PC-3 (cell line): ENCODE data around the gene ANKS6. TPM values are rescaled to one million over a fixed set of nuclear protein-coding genes. Genes with fewer than 3 reads are reported as not detected.

Experiments
- ATAC-seq: fragments of 200-7000 bp; cut with Tn5 transposase; 2 replicates; pipeline ENCODE4 v1.9.1; 2020; ENCODE audit warnings: mild to moderate bottlenecking, moderate library complexity
- BruUV-seq: library from RNA; stranded (reverse); fragments of 400-500 nt; replicated peaks from 2 replicates; lab custom pipeline; 2021; lab: Mats Ljungman, UMichigan
- CTCF ChIA-PET: fragments of 300-600 bp; sonication (Branson Sonifier 250); formaldehyde crosslinking; loops from one replicate; lab custom pipeline; 2022; ENCODE audit warnings: antibody characterized with exemption; lab: Charles Lee
- POLR2A ChIA-PET: fragments of 300-600 bp; sonication (Branson Sonifier 250); formaldehyde crosslinking; loops from one replicate; lab custom pipeline; 2022; ENCODE audit warnings: antibody characterized with exemption; ENCODE audit not compliant: unreplicated experiment; lab: Charles Lee
- DNase-seq: peaks from one replicate; pipeline ENCODE4 v3.0.0-alpha.2; 2015
- H2AFZ ChIP-seq: fragments of 300-600 bp; sonication (generic); 2 replicates; pipeline ENCODE4 v1.6.0; 2016; ENCODE audit warnings: antibody characterized with exemption, low read length
- H3F3A ChIP-seq: fragments of 300-600 bp; sonication (generic); one replicate; pipeline ENCODE4 v1.6.0; 2017; ENCODE audit warnings: antibody characterized with exemption, low read length, control low read depth, mild to moderate bottlenecking; ENCODE audit not compliant: unreplicated experiment
- H3K27ac ChIP-seq: fragments of 300-600 bp; sonication (generic); 2 replicates; pipeline ENCODE4 v1.5.1; 2016; ENCODE audit warnings: mild to moderate bottlenecking, low read length
- H3K27me3 ChIP-seq: fragments of 300-600 bp; sonication (generic); 2 replicates; pipeline ENCODE4 v1.6.1; 2016; ENCODE audit warnings: low read length, mixed read lengths
- H3K36me3 ChIP-seq: fragments of 300-600 bp; sonication (generic); 2 replicates; pipeline ENCODE4 v1.6.1; 2016; ENCODE audit warnings: low read depth, mixed run types, low read length, mixed read lengths
- H3K4me1 ChIP-seq: fragments of 300-600 bp; sonication (generic); 2 replicates; pipeline ENCODE4 v1.5.1; 2016; ENCODE audit warnings: low read length; ENCODE audit not compliant: insufficient read depth
- H3K4me2 ChIP-seq: fragments of 300-600 bp; sonication (generic); 2 replicates; pipeline ENCODE4 v1.6.0; 2016; ENCODE audit warnings: low read length
- H3K4me3 ChIP-seq: fragments of 300-600 bp; sonication (generic); 2 replicates; pipeline ENCODE4 v1.5.1; 2016; ENCODE audit warnings: mild to moderate bottlenecking, low read length, mixed read lengths
- H3K79me2 ChIP-seq: fragments of 300-600 bp; sonication (generic); 2 replicates; pipeline ENCODE4 v1.6.1; 2017; ENCODE audit warnings: low read length, mixed read lengths
- H3K9ac ChIP-seq: fragments of 300-600 bp; sonication (generic); 2 replicates; pipeline ENCODE4 v1.6.0; 2016; ENCODE audit warnings: mild to moderate bottlenecking, low read length
- H3K9me2 ChIP-seq: fragments of 300-600 bp; sonication (generic); replicated peaks from 2 replicates; pipeline ENCODE4 v1.6.1; 2016; ENCODE audit warnings: mixed run types, low read length, mixed read lengths
- H3K9me3 ChIP-seq: fragments of 300-600 bp; sonication (generic); 2 replicates; pipeline ENCODE4 v1.6.1; 2016; ENCODE audit warnings: low read length, mixed read lengths
- H4K20me1 ChIP-seq: fragments of 300-600 bp; sonication (generic); 2 replicates; pipeline ENCODE4 v1.6.1; 2016; ENCODE audit warnings: low read length, mixed read lengths
- CTCF ChIP-seq: fragments of 300-600 bp; sonication (generic); conservative IDR thresholded peaks from 2 replicates; pipeline ENCODE4 v1.5.1; 2017; ENCODE audit warnings: antibody characterized with exemption, low read depth, mild to moderate bottlenecking, low read length
- EZH2 ChIP-seq: fragments of 300-600 bp; sonication (generic); IDR thresholded peaks from one replicate; pipeline ENCODE4 v1.6.1; 2017; ENCODE audit warnings: antibody characterized with exemption, mild to moderate bottlenecking, low read length; ENCODE audit not compliant: unreplicated experiment
- EZH2phosphoT487 ChIP-seq: fragments of 300-600 bp; sonication (generic); IDR thresholded peaks from 2 replicates; pipeline ENCODE4 v1.6.1; 2018; ENCODE audit warnings: mild to moderate bottlenecking, antibody characterized with exemption, low read length, borderline replicate concordance
- intact Hi-C: fragments of 100-400 bp; cut with micrococcal nuclease; formaldehyde crosslinking; loops from 2 replicates; pipeline ENCODE4 v1.9.0; 2023
- total RNA-seq: library from RNA; depleted of rRNA; stranded (reverse); fragments of >200 nt; gene quantifications from 2 replicates; pipeline ENCODE4 v1.2.3, GENCODE V29; 2014

ANKS6 gene
- total RNA-seq, 1 experiment from 2014 or later: 39.7 TPM

DNA sequence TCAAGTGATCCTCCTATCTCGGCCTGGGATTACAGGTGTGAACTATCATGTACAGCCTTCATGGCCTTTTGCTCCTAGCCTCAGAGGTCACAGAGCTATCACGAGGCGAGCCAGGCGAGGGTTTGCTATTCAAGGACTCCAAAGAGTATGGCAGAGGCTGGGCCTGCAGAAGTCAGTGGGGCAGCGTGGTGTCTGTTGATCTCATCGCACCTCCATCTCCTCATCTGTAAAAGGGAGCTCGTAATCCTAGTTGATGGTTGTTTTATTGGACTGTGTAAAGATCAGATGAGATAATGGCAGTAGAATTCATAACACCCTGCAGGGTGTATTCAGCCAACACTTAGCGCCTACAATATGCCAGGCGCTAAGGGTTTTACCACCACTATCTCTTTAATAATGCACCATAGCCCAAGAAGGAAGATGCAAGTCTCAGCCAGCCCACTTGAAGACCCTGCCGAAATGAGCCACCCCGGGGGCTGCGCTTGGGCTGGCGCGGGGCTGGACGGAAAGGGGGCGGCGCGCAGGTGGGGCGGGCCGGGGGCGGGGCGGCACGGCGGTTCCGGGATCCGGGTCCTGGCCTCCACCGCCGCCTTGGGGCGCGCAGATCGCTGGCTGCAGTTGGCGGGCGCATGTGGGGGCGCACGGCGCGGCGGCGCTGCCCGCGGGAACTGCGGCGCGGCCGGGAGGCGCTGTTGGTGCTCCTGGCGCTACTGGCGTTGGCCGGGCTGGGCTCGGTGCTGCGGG, 10.9 kb upstream of the ANKS6 start, which contains the start of gene GALNT12:
GALNT12 (plus strand) TSS at position 601 of the 744 bp plus-strand sequence; CDS start at position 630, 29 bp downstream.
- BruUV-seq: TSS peak; percentile 11

GRCh38 chr9:98806394-98807035, 10.2 kb upstream of the ANKS6 start:
- ChIA-PET POLR2A (no interaction called here), CTCF (interaction anchor here (0.6 to 2.0 kb wide), 6 partner anchors 41 to 1198 kb away, joined by 3 to 10 read pairs (median 4); no protein-coding TSS in a partner anchor)
- ATAC-seq (no peak), DNase-seq (peak; percentile 48)
- Histone ChIP-seq H3K9ac (no peak overlapping the region), H3K4me2 (peak overlapping the region; percentile 77), H3K4me1 (peaks cover 63% of the 10 kb centered on the region), H3K9me3 (no peaks in the 10 kb centered on the region), H3K36me3 (no peaks in the 10 kb centered on the region), H3K27me3 (no peaks in the 10 kb centered on the region), H4K20me1 (no peaks in the 10 kb centered on the region), H2AFZ (no peak overlapping the region), H3K79me2 (peaks cover 4% of the 10 kb centered on the region; the same call in 1 of the 2 replicates), H3K27ac (peak overlapping the region; percentile 33), H3F3A (peaks cover 3% of the 10 kb centered on the region), H3K4me3 (peak overlapping the region; percentile 59; the same call in 1 of the 2 replicates), H3K9me2 (no peaks in the 10 kb centered on the region)
- BruUV-seq: no TSS peak
- intact Hi-C loops: loop anchor here (1.0 to 2.0 kb wide), 2 partner anchors 42 to 192 kb away; no protein-coding TSS in a partner anchor
- TF ChIP-seq EZH2: no peak
- peak; percentile 60 for TF ChIP-seq CTCF
- no peak for TF ChIP-seq EZH2phosphoT487

More for the DNA sequence above, 10.9 kb upstream of the ANKS6 start, which contains the start of gene GALNT12:
- Histone ChIP-seq H4K20me1 (no peaks in the 10 kb centered on the region), H3F3A (no peaks in the 10 kb centered on the region), H3K4me2 (peak within 1 kb of the TSS; percentile 88), H3K79me2 (peaks cover 4% of the 10 kb centered on the region; the same call in 1 of the 2 replicates), H3K27ac (peak within 1 kb of the TSS; percentile 80), H3K36me3 (no peaks in the 10 kb centered on the region), H3K4me3 (peak within 1 kb of the TSS; percentile 87), H3K9me2 (no peaks in the 10 kb centered on the region), H2AFZ (peak within 1 kb of the TSS; percentile 63), H3K9me3 (no peaks in the 10 kb centered on the region), H3K4me1 (peaks cover 56% of the 10 kb centered on the region), H3K9ac (peak within 1 kb of the TSS; percentile 59), H3K27me3 (no peaks in the 10 kb centered on the region)
- ATAC-seq: peak; percentile 20
- CTCF ChIA-PET: interaction anchor here (0.6 to 2.0 kb wide), 4 partner anchors 41 to 334 kb away, joined by 3 to 10 read pairs (median 5); no protein-coding TSS in a partner anchor
- intact Hi-C loops: loop anchor here (2.0 kb wide), 1 partner anchor 192 kb away; no protein-coding TSS in a partner anchor
- DNase-seq: no peak
- POLR2A ChIA-PET: no interaction called here
- TF ChIP-seq CTCF: no peak
- TF ChIP-seq EZH2: no peak
- TF ChIP-seq EZH2phosphoT487: no peak
